CD4-positive, alpha-beta memory T cell (primary cell): Measurements from ENCODE around the gene TBL1XR1. TPM values are rescaled to one million over a fixed set of nuclear protein-coding genes. Genes with fewer than 3 reads are reported as not detected.

Experiments
- CTCF ChIA-PET: fragments of 350-600 bp; sonication (Branson Sonifier 250); formaldehyde crosslinking; loops from one replicate; lab custom pipeline; 2021; ENCODE audit warnings: inconsistent platforms; ENCODE audit not compliant: partially characterized antibody; lab: Charles Lee
- POLR2A ChIA-PET: fragments of 350-600 bp; sonication (Branson Sonifier 250); formaldehyde crosslinking; loops from one replicate; lab custom pipeline; 2021; ENCODE audit not compliant: partially characterized antibody; lab: Charles Lee
- DNase-seq, 5 donors: peaks; one replicate each; pipeline versions ENCODE4 v3.0.0 to v3.0.0-alpha.2; 2020 to 2022; ENCODE audit warnings: mixed read lengths in 1 of 5
- H3K27ac ChIP-seq: one replicate; pipeline ENCODE4 v1.7.0; 2013; ENCODE audit warnings: low read depth, low read length
- H3K27me3 ChIP-seq: 2 replicates; pipeline ENCODE4 v1.7.0; 2013; ENCODE audit warnings: mild to moderate bottlenecking, low read length, moderate library complexity; ENCODE audit not compliant: insufficient read depth
- H3K36me3 ChIP-seq: 2 replicates; pipeline ENCODE4 v1.7.0; 2013; ENCODE audit warnings: mild to moderate bottlenecking, low read length, moderate library complexity; ENCODE audit not compliant: insufficient read depth
- H3K4me1 ChIP-seq: 2 replicates; pipeline ENCODE4 v1.7.0; 2013; ENCODE audit warnings: mild to moderate bottlenecking, low read length, moderate library complexity; ENCODE audit not compliant: insufficient read depth
- H3K4me3 ChIP-seq, 2 donors: one replicate each; pipeline ENCODE4 v1.7.0; 2013; ENCODE audit warnings: low read length in 2 of 2, mild to moderate bottlenecking in 1 of 2
- H3K9me3 ChIP-seq, 2 donors: one replicate each; pipeline ENCODE4 v1.7.0; 2013; ENCODE audit warnings: low read length in 2 of 2, control low read depth in 1 of 2; ENCODE audit not compliant: control insufficient read depth in 1 of 2
- H3K27ac Mint-ChIP-seq, 7 donors: one replicate each; pipeline ENCODE4 v1.8.0; 2020 to 2021; ENCODE audit warnings: mixed read lengths in 7 of 7, mild to moderate bottlenecking in 6 of 7, inconsistent platforms in 3 of 7, moderate library complexity in 3 of 7
- H3K27me3 Mint-ChIP-seq, 2 donors: one replicate each; pipeline ENCODE4 v1.8.0; 2020 to 2021; ENCODE audit warnings: mixed read lengths in 2 of 2
- H3K36me3 Mint-ChIP-seq, 2 donors: one replicate each; pipeline ENCODE4 v1.8.0; 2020 to 2021; ENCODE audit warnings: mixed read lengths in 2 of 2, inconsistent platforms in 1 of 2, mild to moderate bottlenecking in 1 of 2
- H3K4me1 Mint-ChIP-seq, 4 donors: one replicate each; pipeline ENCODE4 v1.8.0; 2020 to 2021; ENCODE audit warnings: mixed read lengths in 4 of 4, mild to moderate bottlenecking in 1 of 4
- H3K4me3 Mint-ChIP-seq, 8 donors: one replicate each; pipeline ENCODE4 v1.8.0; 2020 to 2021; ENCODE audit warnings: mixed read lengths in 8 of 8, mild to moderate bottlenecking in 7 of 8, moderate library complexity in 6 of 8, inconsistent platforms in 3 of 8
- H3K9me3 Mint-ChIP-seq, 8 donors: one replicate each; pipeline ENCODE4 v1.8.0; 2020 to 2021; ENCODE audit warnings: mixed read lengths in 8 of 8, mild to moderate bottlenecking in 5 of 8, inconsistent platforms in 3 of 8, moderate library complexity in 1 of 8
- intact Hi-C: fragments of 100-400 bp; cut with micrococcal nuclease; formaldehyde crosslinking; loops from one replicate; pipeline ENCODE4 v1.15.1; 2023
- polyA plus RNA-seq, 2 donors: library from polyadenylated mRNA; unstranded; fragments of 300-500 nt; fragmentation: Illumina TruSeq; gene quantifications; one replicate each; pipeline ENCODE4 v1.2.3, GENCODE V29; 2021
- total RNA-seq, 2 experiments: library from RNA; stranded (reverse); gene quantifications; one replicate each; pipeline ENCODE4 v1.2.3, GENCODE V29; 2021

Gene TBL1XR1
- total and polyA plus RNA-seq, 4 experiments from 2014 or later, result 20.1 to 172 (median 100) TPM

- H3K27me3 ChIP-seq, result no peaks in the 10 kb centered on the region
- Mint-ChIP-seq H3K4me1 (peaks cover 37 to 67% (median 49%) of the 10 kb centered on the region in 4 donors), H3K27ac (peak overlapping the region in 2 of 7 donors; percentile 6 to 36), H3K27me3 (no peaks in the 10 kb centered on the region), H3K9me3 (peaks cover 0 to 2% (median 0%) of the 10 kb centered on the region in 8 donors), H3K36me3 (peaks cover 24 to 25% of the 10 kb centered on the region in 2 donors), H3K4me3 (no peak overlapping the region)
- intact Hi-C loops, result no loop called here
- DNase-seq, result no peak
- ChIA-PET CTCF (no interaction called here), POLR2A (interaction anchor here (0.9 to 2.0 kb wide), 3 partner anchors 13 to 201 kb away, joined by 3 to 8 read pairs (median 3); no protein-coding TSS in a partner anchor)
- no peak overlapping the region for H3K27ac ChIP-seq
- no peak overlapping the region for H3K4me3 ChIP-seq
- no peaks in the 10 kb centered on the region for H3K9me3 ChIP-seq
- peaks cover 42% of the 10 kb centered on the region for H3K4me1 ChIP-seq
- no peaks in the 10 kb centered on the region for H3K36me3 ChIP-seq
Observed at GRCh38 chr3:177158461-177158860, 38.8 kb downstream of the TBL1XR1 start.

- Mint-ChIP-seq H3K27ac (no peak overlapping the region), H3K9me3 (peaks cover 0 to 2% (median 0%) of the 10 kb centered on the region in 8 donors), H3K4me3 (no peak overlapping the region), H3K27me3 (no peaks in the 10 kb centered on the region), H3K36me3 (peaks cover 15 to 20% of the 10 kb centered on the region in 2 donors), H3K4me1 (peaks cover 38 to 66% (median 50%) of the 10 kb centered on the region in 4 donors)
- ChIA-PET POLR2A (interaction anchor here (2.0 kb wide), 1 partner anchor 12 kb away, joined by 8 read pairs; no protein-coding TSS in a partner anchor), CTCF (no interaction called here)
- intact Hi-C loops, result no loop called here
- Histone ChIP-seq H3K4me3 (no peak overlapping the region), H3K9me3 (no peaks in the 10 kb centered on the region), H3K36me3 (no peaks in the 10 kb centered on the region), H3K27me3 (no peaks in the 10 kb centered on the region), H3K4me1 (peaks cover 47% of the 10 kb centered on the region), H3K27ac (no peak overlapping the region)
- no peak for DNase-seq
Observed at GRCh38 chr3:177157492-177157891, 39.8 kb downstream of the TBL1XR1 start.

GRCh38 chr3:177154733-177155132 lies 42.5 kb downstream of the TBL1XR1 start:
- peaks cover 0 to 3% of the 10 kb centered on the region in 2 donors for H3K36me3 Mint-ChIP-seq
- H3K9me3 Mint-ChIP-seq, result no peaks in the 10 kb centered on the region
- H3K27me3 Mint-ChIP-seq, result no peaks in the 10 kb centered on the region
- H3K4me3 Mint-ChIP-seq, result peak overlapping the region in 1 of 8 donors; percentile 29
- no peaks in the 10 kb centered on the region for H3K9me3 ChIP-seq
- DNase-seq, result no peak
- H3K27ac ChIP-seq, result no peak overlapping the region
- H3K27me3 ChIP-seq, result no peaks in the 10 kb centered on the region
- H3K4me3 ChIP-seq, result no peak overlapping the region
- H3K27ac Mint-ChIP-seq, result peak overlapping the region in 3 of 7 donors; percentile 2 to 53 (median 36)
- no peaks in the 10 kb centered on the region for H3K36me3 ChIP-seq
- H3K4me1 Mint-ChIP-seq, result peaks cover 44 to 72% (median 57%) of the 10 kb centered on the region in 4 donors
- intact Hi-C loops, result no loop called here
- ChIA-PET CTCF (interaction anchor here (0.8 kb wide), 1 partner anchor 38 kb away, joined by 3 read pairs; no protein-coding TSS in a partner anchor), POLR2A (interaction anchor here (1.9 kb wide), 1 partner anchor 9 kb away, joined by 7 read pairs; no protein-coding TSS in a partner anchor)
- peaks cover 64% of the 10 kb centered on the region for H3K4me1 ChIP-seq

- H3K27me3 Mint-ChIP-seq, result no peaks in the 10 kb centered on the region
- H3K4me1 Mint-ChIP-seq, result peaks cover 49 to 79% (median 60%) of the 10 kb centered on the region in 4 donors
- intact Hi-C loops, result no loop called here
- Histone ChIP-seq H3K4me1 (peaks cover 83% of the 10 kb centered on the region), H3K36me3 (no peaks in the 10 kb centered on the region), H3K27me3 (no peaks in the 10 kb centered on the region), H3K27ac (no peak overlapping the region), H3K9me3 (no peaks in the 10 kb centered on the region), H3K4me3 (no peak overlapping the region)
- ChIA-PET CTCF (interaction anchor here (1.0 kb wide), 1 partner anchor 208 kb away, joined by 3 read pairs; no protein-coding TSS in a partner anchor), POLR2A (interaction anchor here (0.7 to 1.6 kb wide), 6 partner anchors 11 to 209 kb away, joined by 3 to 10 read pairs (median 5); partner anchors contain the start of gene TBL1XR1)
- peak overlapping the region; percentile 28 to 80 (median 58) for H3K4me3 Mint-ChIP-seq
- H3K36me3 Mint-ChIP-seq, result peaks cover 0 to 3% of the 10 kb centered on the region in 2 donors
- DNase-seq, result peak in 4 of 5 donors; percentile 22 to 55 (median 33)
- H3K27ac Mint-ChIP-seq, result peak overlapping the region; percentile 33 to 83 (median 67)
- H3K9me3 Mint-ChIP-seq, result no peaks in the 10 kb centered on the region
Observed at GRCh38 chr3:177150970-177151627, 46.2 kb downstream of the TBL1XR1 start.

- POLR2A ChIA-PET, result interaction anchor here (0.6 to 1.6 kb wide), 6 partner anchors 10 to 209 kb away, joined by 3 to 10 read pairs (median 5); partner anchors contain the start of gene TBL1XR1
- H3K9me3 ChIP-seq, result no peaks in the 10 kb centered on the region
- no peak for DNase-seq
- Mint-ChIP-seq H3K27ac (peak overlapping the region in 6 of 7 donors; percentile 52 to 83 (median 69)), H3K9me3 (no peaks in the 10 kb centered on the region), H3K36me3 (peaks cover 0 to 3% of the 10 kb centered on the region in 2 donors), H3K27me3 (no peaks in the 10 kb centered on the region), H3K4me1 (peaks cover 57 to 84% (median 67%) of the 10 kb centered on the region in 4 donors), H3K4me3 (peak overlapping the region in 7 of 8 donors; percentile 6 to 80 (median 51))
- peak overlapping the region in 1 of 2 donors; percentile 25 for H3K4me3 ChIP-seq
- no peak overlapping the region for H3K27ac ChIP-seq
- CTCF ChIA-PET, result interaction anchor here (1.0 kb wide), 1 partner anchor 209 kb away, joined by 3 read pairs; no protein-coding TSS in a partner anchor
- no peaks in the 10 kb centered on the region for H3K36me3 ChIP-seq
- intact Hi-C loops, result no loop called here
- H3K4me1 ChIP-seq, result peaks cover 83% of the 10 kb centered on the region
- H3K27me3 ChIP-seq, result no peaks in the 10 kb centered on the region
Observed at GRCh38 chr3:177150218-177150916, 46.9 kb downstream of the TBL1XR1 start.

GRCh38 chr3:177149106-177149505 lies 48.2 kb downstream of the TBL1XR1 start:
- Mint-ChIP-seq H3K27ac (peak overlapping the region in 1 of 7 donors; percentile 23), H3K4me1 (peaks cover 58 to 87% (median 68%) of the 10 kb centered on the region in 4 donors), H3K27me3 (no peaks in the 10 kb centered on the region), H3K9me3 (no peaks in the 10 kb centered on the region), H3K4me3 (no peak overlapping the region), H3K36me3 (peaks cover 0 to 4% of the 10 kb centered on the region in 2 donors)
- H3K36me3 ChIP-seq, result no peaks in the 10 kb centered on the region
- intact Hi-C loops, result loop anchor here (5.0 kb wide), 1 partner anchor 92 kb away; no protein-coding TSS in a partner anchor
- peaks cover 86% of the 10 kb centered on the region for H3K4me1 ChIP-seq
- no peak overlapping the region for H3K4me3 ChIP-seq
- no peak overlapping the region for H3K27ac ChIP-seq
- no peaks in the 10 kb centered on the region for H3K9me3 ChIP-seq
- ChIA-PET CTCF (interaction anchor here (1.0 kb wide), 1 partner anchor 10 kb away, joined by 4 read pairs; no protein-coding TSS in a partner anchor), POLR2A (interaction anchor here (1.0 to 5.3 kb wide), 2 partner anchors 9 to 48 kb away, joined by 3 to 78 read pairs; partner anchors contain the start of gene TBL1XR1)
- H3K27me3 ChIP-seq, result no peaks in the 10 kb centered on the region
- DNase-seq, result no peak
